Thoracic aorta (tissue), 2 donors: ENCODE measurements around the gene APH1A. TPM values are rescaled to one million over a fixed set of nuclear protein-coding genes. Genes with fewer than 3 reads are reported as not detected.
A peak's percentile ranks its signal among the peaks of the same experiment; 100 is the strongest.

Experiments
- ATAC-seq: fragments of 150-250 bp; one replicate; pipeline ENCODE4 v1.8.0; 2017; ENCODE audit warnings: low read depth; ENCODE audit not compliant: insufficient number of reproducible peaks, low FRiP score
- DNase-seq: peaks from one replicate; pipeline ENCODE4 v3.0.0-alpha.2; 2020; ENCODE audit warnings: low spot score
- H3K27ac ChIP-seq, 2 donors: fragments of 200-600 bp; sonication (generic); 1 replicate in 1 of 2; 2 replicates in 1 of 2; pipeline ENCODE4 v1.5.1; 2016; ENCODE audit warnings: mild to moderate bottlenecking in 2 of 2, moderate library complexity in 2 of 2
- H3K27me3 ChIP-seq: fragments of 200-600 bp; sonication (generic); replicated peaks from 2 replicates; pipeline ENCODE4 v1.6.0; 2016; ENCODE audit warnings: mild to moderate bottlenecking; ENCODE audit not compliant: insufficient read depth
- H3K36me3 ChIP-seq: fragments of 200-600 bp; sonication (generic); one replicate; pipeline ENCODE4 v1.5.1; 2016
- H3K4me1 ChIP-seq, 2 donors: fragments of 200-600 bp; sonication (generic); 1 replicate in 1 of 2; 2 replicates in 1 of 2; pipeline versions ENCODE4 v1.5.1 to v1.6.0; 2016; ENCODE audit warnings: low read depth in 2 of 2, mild to moderate bottlenecking in 1 of 2; ENCODE audit not compliant: control insufficient read depth in 1 of 2
- H3K4me3 ChIP-seq: fragments of 200-600 bp; sonication (generic); 2 replicates; pipeline ENCODE4 v1.5.1; 2016; ENCODE audit warnings: mild to moderate bottlenecking
- H3K9me3 ChIP-seq: fragments of 200-600 bp; sonication (generic); 2 replicates; pipeline ENCODE4 v1.5.1; 2016
- total RNA-seq, 2 donors: library from RNA; depleted of rRNA; stranded (reverse); fragments of >200 nt; gene quantifications; one replicate each; pipeline versions ENCODE4 v1.1.0 to v1.2.3, GENCODE V29; 2016
- TF ChIP-seq, protein P1 (sequence below): fragments of 200-600 bp; sonication (generic); IDR thresholded peaks from one replicate; pipeline ENCODE4 v1.5.1; 2019; ENCODE audit warnings: antibody characterized with exemption

The APH1A gene
- total RNA-seq, 2 donors from 2014 or later: 77.5 to 84.5 TPM

DNA sequence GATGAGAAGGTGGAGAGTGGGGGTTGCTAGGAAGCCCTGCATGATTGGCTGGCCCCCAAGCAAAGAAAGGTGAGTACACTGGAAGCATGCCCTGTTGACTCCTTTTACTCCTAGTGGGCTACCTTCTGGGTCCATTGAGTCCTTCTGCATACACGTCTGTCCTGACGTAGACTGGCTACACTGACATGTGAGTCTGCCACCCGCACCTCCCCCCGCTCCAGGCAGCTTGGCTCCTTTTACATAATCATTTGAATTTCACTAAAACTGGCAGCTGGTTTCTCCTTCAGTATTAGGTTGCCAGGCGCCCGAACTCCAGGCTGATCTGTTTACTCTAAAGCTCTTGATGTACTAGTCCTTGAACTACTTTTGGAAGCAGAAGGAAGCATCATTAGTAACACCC, 33.5 kb upstream of the APH1A start:
- Histone ChIP-seq H3K9me3 (no peaks in the 10 kb centered on the region), H3K36me3 (peaks cover 7% of the 10 kb centered on the region), H3K4me3 (no peak overlapping the region), H3K27me3 (no peaks in the 10 kb centered on the region), H3K4me1 (no peaks in the 10 kb centered on the region), H3K27ac (no peak overlapping the region)
- no peak for DNase-seq
- no peak for ATAC-seq
- TF ChIP-seq, protein P1, sequence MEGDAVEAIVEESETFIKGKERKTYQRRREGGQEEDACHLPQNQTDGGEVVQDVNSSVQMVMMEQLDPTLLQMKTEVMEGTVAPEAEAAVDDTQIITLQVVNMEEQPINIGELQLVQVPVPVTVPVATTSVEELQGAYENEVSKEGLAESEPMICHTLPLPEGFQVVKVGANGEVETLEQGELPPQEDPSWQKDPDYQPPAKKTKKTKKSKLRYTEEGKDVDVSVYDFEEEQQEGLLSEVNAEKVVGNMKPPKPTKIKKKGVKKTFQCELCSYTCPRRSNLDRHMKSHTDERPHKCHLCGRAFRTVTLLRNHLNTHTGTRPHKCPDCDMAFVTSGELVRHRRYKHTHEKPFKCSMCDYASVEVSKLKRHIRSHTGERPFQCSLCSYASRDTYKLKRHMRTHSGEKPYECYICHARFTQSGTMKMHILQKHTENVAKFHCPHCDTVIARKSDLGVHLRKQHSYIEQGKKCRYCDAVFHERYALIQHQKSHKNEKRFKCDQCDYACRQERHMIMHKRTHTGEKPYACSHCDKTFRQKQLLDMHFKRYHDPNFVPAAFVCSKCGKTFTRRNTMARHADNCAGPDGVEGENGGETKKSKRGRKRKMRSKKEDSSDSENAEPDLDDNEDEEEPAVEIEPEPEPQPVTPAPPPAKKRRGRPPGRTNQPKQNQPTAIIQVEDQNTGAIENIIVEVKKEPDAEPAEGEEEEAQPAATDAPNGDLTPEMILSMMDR: no peak

DNA sequence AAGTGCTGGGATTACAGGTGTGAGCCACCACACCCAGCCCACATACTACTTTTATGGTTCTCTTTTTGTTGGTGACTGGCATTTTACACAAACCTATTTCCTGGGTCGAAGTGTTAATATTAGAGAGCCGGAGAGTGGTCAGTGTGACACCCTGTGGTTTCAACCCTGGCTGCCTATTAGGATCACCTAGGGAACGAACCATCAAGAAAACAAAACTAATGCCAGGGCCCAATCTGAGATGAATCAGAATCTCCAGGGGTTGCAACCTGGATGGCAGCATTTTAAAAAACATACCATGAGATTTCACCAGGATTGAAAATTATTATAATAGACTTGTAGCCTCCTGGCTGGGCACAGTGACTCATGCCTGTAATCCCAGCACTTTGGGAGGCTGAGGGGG, 30.9 kb upstream of the APH1A start:
- ATAC-seq (no peak), DNase-seq (no peak)
- Histone ChIP-seq H3K4me3 (no peak overlapping the region), H3K36me3 (peaks cover 7% of the 10 kb centered on the region), H3K4me1 (peaks cover 0 to under 1% of the 10 kb centered on the region in 2 donors), H3K27ac (no peak overlapping the region), H3K27me3 (no peaks in the 10 kb centered on the region), H3K9me3 (no peaks in the 10 kb centered on the region)
- TF ChIP-seq, protein P1: no peak

DNA sequence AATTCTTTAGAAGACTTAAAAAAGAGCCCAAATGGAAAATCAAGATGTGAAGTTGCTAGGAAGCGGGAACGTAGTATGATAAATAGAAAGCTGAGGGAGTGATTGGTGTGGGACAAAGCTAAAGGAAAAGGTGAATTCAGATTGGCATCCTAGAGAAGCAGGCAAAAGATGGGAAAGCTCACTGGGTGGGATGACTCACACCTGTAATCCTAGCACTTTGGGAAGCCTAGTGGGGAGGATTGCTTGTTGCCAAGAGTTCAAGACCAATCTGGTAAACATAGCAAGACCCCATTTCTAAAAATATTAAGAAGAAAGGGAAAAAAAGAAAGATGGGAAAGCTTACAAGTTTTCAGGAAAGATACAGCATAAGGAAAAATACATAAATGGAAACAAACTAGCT, 26.7 kb upstream of the APH1A start:
- H3K36me3 ChIP-seq: no peaks in the 10 kb centered on the region
- DNase-seq (no peak), ATAC-seq (no peak)
- H3K9me3 ChIP-seq: no peaks in the 10 kb centered on the region
- no peak overlapping the region for H3K4me3 ChIP-seq
- TF ChIP-seq, protein P1: no peak
- H3K27me3 ChIP-seq: no peaks in the 10 kb centered on the region
- H3K27ac ChIP-seq: no peak overlapping the region
- peaks cover 10 to 13% of the 10 kb centered on the region in 2 donors for H3K4me1 ChIP-seq

DNA sequence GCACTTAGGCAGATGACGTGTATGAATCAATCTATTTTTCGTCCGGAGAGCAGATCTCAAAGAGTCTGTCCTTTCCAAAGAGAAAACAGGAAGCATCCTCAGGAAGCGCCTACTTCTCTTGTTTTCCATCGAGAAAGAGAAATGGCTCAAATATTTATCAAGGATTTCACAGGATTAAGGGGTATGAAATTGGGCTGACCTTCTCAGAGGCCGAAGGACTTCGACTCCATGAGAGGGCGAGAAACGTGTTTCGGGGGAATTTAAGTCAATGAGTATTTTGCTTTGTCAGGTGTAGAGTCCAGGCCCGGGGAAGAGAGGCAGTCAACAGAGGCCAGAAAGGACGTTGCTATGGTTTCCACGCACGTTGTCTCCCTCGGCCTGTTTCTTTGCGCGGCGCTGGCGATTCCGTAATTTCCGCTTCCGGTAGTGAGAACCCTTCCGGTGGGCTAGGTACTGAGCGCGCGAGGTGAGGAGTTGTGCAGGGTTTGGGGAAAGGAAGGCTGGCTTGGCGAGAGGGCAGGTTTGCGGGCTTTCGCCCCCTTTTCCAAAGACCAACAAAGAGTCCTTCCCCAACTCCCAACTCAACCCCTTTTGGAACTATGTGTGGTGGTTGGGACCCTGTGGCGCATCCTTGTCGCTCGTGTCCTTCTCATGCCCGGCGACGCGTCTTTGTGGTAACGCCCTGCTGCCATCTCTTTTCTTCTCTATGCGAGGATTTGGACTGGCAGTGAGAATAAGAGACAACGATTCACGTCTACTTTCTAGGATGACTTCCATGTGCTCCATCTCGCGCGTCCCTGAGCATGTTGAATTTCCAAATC, 24.8 kb upstream of the APH1A start, which contains the start of gene MRPS21:
TSS of gene MRPS21 (plus strand) at position 429 of the 821 bp plus-strand sequence. CDS start 506 bp downstream, outside the sequence.
- Histone ChIP-seq H3K36me3 (no peaks in the 10 kb centered on the region), H3K27ac (peak within 1 kb of the TSS; percentile 81 to 90), H3K27me3 (no peaks in the 10 kb centered on the region), H3K4me1 (peaks cover 10 to 13% of the 10 kb centered on the region in 2 donors), H3K9me3 (no peaks in the 10 kb centered on the region), H3K4me3 (peak within 1 kb of the TSS; percentile 91)
- ATAC-seq: peak; percentile 90
- peak; percentile 84 for DNase-seq
- TF ChIP-seq, protein P1: no peak

DNA sequence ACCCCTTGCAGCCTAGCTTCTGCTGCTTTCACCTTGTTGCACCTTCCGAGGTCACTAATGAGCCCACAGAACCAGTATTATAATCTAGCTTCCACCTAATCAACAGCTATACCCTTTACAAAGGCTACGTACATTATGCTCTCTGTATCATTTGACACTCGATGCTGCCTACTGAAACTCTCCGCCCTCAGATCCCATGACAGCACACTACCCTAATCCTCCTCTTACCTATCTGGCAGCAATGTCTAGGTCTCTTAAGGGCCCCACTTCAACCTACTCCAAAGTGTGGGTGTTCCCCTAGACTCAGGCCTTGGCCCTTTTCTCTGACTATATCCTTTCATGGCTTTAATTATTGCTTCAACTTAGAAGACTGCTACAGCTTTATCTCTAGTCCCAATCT, 20.0 kb upstream of the APH1A start:
- H3K4me3 ChIP-seq: no peak overlapping the region
- H3K4me1 ChIP-seq: peaks cover 5 to 6% of the 10 kb centered on the region in 2 donors
- H3K27ac ChIP-seq: no peak overlapping the region
- TF ChIP-seq, protein P1: no peak
- peaks cover 5% of the 10 kb centered on the region for H3K36me3 ChIP-seq
- DNase-seq: no peak
- H3K27me3 ChIP-seq: no peaks in the 10 kb centered on the region
- no peaks in the 10 kb centered on the region for H3K9me3 ChIP-seq
- no peak for ATAC-seq
